WTC11 (cell line): ENCODE results near the gene KANSL3. TPM values are rescaled to one million over a fixed set of nuclear protein-coding genes. Genes with fewer than 3 reads are reported as not detected.
A peak's percentile ranks its signal among the peaks of the same experiment; 100 is the strongest.
"Not testable (repeated sequence)": the region's sequence is repeated elsewhere in the genome, so short reads cannot be mapped to it uniquely, and the experiment has no call there.

Source experiments
- ATAC-seq: fragments of 200-7000 bp; cut with Tn5 transposase; 2 replicates; pipeline ENCODE4 v1.10.0; 2021; ENCODE audit warnings: mild to moderate bottlenecking, moderate library complexity
- CTCF ChIA-PET: fragments of 300-600 bp; sonication (Branson Sonifier 250); formaldehyde crosslinking; loops from one replicate; lab custom pipeline; 2021; ENCODE audit warnings: antibody characterized with exemption; lab: Charles Lee
- POLR2A ChIA-PET: fragments of 350-600 bp; sonication (Branson Sonifier 250); formaldehyde crosslinking; loops from one replicate; lab custom pipeline; 2021; ENCODE audit warnings: antibody characterized with exemption; lab: Charles Lee
- DNase-seq: peaks from one replicate; pipeline ENCODE4 v3.0.0; 2021; ENCODE audit warnings: low spot score
- H3K27ac Mint-ChIP-seq: 2 replicates; pipeline ENCODE4 v1.8.0; 2021; ENCODE audit warnings: mixed read lengths
- H3K27me3 Mint-ChIP-seq: 2 replicates; pipeline ENCODE4 v1.8.0; 2021; ENCODE audit warnings: low read depth, mild to moderate bottlenecking, moderate library complexity, mixed read lengths
- H3K36me3 Mint-ChIP-seq: 2 replicates; pipeline ENCODE4 v1.8.0; 2021; ENCODE audit warnings: mixed read lengths
- H3K4me1 Mint-ChIP-seq: 2 replicates; pipeline ENCODE4 v1.8.0; 2022; ENCODE audit warnings: mixed read lengths
- H3K4me3 Mint-ChIP-seq: 2 replicates; pipeline ENCODE4 v1.8.0; 2021; ENCODE audit warnings: mild to moderate bottlenecking, moderate library complexity, mixed read lengths
- H3K9me3 Mint-ChIP-seq: 2 replicates; pipeline ENCODE4 v1.8.0; 2021; ENCODE audit warnings: mixed read lengths
- CBFB ChIP-seq: sonication (generic); formaldehyde crosslinking; IDR thresholded peaks from 2 replicates; pipeline ENCODE4 v1.8.1; 2022; ENCODE audit warnings: mild to moderate bottlenecking, low read depth, missing genetic modification reagents
- CREB1 ChIP-seq: sonication (generic); formaldehyde crosslinking; IDR thresholded peaks from 2 replicates; pipeline ENCODE4 v1.8.0; 2023; ENCODE audit warnings: mild to moderate bottlenecking, missing genetic modification reagents
- GABPB1 ChIP-seq: sonication (generic); formaldehyde crosslinking; IDR thresholded peaks from 2 replicates; pipeline ENCODE4 v1.8.1; 2023; ENCODE audit warnings: mild to moderate bottlenecking, missing genetic modification reagents
- NFYB ChIP-seq: sonication (generic); formaldehyde crosslinking; conservative IDR thresholded peaks from 2 replicates; pipeline ENCODE4 v1.8.0; 2022; ENCODE audit warnings: low read depth, missing genetic modification reagents
- RORB ChIP-seq: fragments of 250-450 bp; sonication (Bioruptor Pico); IDR thresholded peaks from 2 replicates; pipeline ENCODE4 v1.9.0; 2021; ENCODE audit warnings: mild to moderate bottlenecking
- SMAD3 ChIP-seq: sonication (generic); formaldehyde crosslinking; IDR thresholded peaks from 2 replicates; pipeline ENCODE4 v1.8.0; 2022; ENCODE audit warnings: missing genetic modification reagents, mild to moderate bottlenecking, borderline replicate concordance
- ZBTB21 ChIP-seq: sonication (generic); formaldehyde crosslinking; IDR thresholded peaks from 2 replicates; pipeline ENCODE4 v1.8.1; 2023; ENCODE audit warnings: mild to moderate bottlenecking, missing genetic modification reagents, borderline replicate concordance
- ZNF219 ChIP-seq: sonication (generic); formaldehyde crosslinking; IDR thresholded peaks from 2 replicates; pipeline ENCODE4 v1.8.0; 2023; ENCODE audit warnings: missing genetic modification reagents, mild to moderate bottlenecking, borderline replicate concordance
- ZNF671 ChIP-seq: fragments of 250-450 bp; sonication (Bioruptor Pico); IDR thresholded peaks from 2 replicates; pipeline ENCODE4 v1.8.0; 2021; ENCODE audit warnings: mild to moderate bottlenecking
- total RNA-seq: library from RNA; stranded (reverse); gene quantifications from 3 replicates; pipeline ENCODE4 v1.2.3, GENCODE V29; 2021
- TF ChIP-seq, protein P1 (sequence below): fragments of 250-450 bp; sonication (Bioruptor Pico); conservative IDR thresholded peaks from 2 replicates; pipeline ENCODE4 v1.9.0; 2021; ENCODE audit warnings: mild to moderate bottlenecking
- TF ChIP-seq, protein P2 (sequence below): fragments of 200-600 bp; IDR thresholded peaks from 2 replicates; pipeline ENCODE4 v1.8.0; 2022; ENCODE audit warnings: antibody characterized with exemption
- TF ChIP-seq, protein P3 (sequence below): fragments of 250-450 bp; sonication (Bioruptor Pico); IDR thresholded peaks from 2 replicates; pipeline ENCODE4 v1.9.0; 2021; ENCODE audit warnings: mild to moderate bottlenecking
- TF ChIP-seq, protein P4 (sequence below): fragments of 250-450 bp; sonication (Bioruptor Pico); IDR thresholded peaks from 2 replicates; pipeline ENCODE4 v1.9.0; 2021; ENCODE audit warnings: moderate library complexity, mild to moderate bottlenecking, inconsistent platforms, borderline replicate concordance

Gene KANSL3
- total RNA-seq, 1 experiment from 2014 or later = 32.5 TPM

DNA sequence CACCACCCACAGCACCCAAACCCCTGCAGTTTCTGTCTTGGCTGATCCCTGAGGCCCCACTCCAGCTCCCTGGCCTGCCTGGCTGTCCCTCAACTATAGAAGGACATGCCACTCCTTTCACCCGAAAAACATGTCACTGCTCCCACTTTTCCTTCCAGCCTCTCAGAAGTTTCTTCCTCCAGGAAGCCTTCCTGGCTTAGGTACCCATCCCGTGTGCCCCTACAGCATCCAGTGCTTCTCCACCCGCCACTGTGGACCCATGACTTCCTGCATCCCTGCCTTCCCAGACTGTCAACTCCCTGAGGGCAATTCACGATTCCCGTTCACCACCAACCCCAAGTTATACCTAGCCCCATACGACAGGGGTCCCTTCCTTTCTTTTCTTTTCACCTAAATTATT is 80.1 kb downstream of the KANSL3 start:
- CTCF ChIA-PET = interaction anchor here (1.3 kb wide), 1 partner anchor 8 kb away, joined by 7 read pairs; no protein-coding TSS in a partner anchor
- ATAC-seq (no peak), DNase-seq (no peak)
- peaks cover 16% of the 10 kb centered on the region for H3K4me1 Mint-ChIP-seq
- no peaks in the 10 kb centered on the region for H3K36me3 Mint-ChIP-seq
- peaks cover 3% of the 10 kb centered on the region; the same call in 1 of the 2 replicates for H3K27me3 Mint-ChIP-seq
- TF ChIP-seq, protein P1, sequence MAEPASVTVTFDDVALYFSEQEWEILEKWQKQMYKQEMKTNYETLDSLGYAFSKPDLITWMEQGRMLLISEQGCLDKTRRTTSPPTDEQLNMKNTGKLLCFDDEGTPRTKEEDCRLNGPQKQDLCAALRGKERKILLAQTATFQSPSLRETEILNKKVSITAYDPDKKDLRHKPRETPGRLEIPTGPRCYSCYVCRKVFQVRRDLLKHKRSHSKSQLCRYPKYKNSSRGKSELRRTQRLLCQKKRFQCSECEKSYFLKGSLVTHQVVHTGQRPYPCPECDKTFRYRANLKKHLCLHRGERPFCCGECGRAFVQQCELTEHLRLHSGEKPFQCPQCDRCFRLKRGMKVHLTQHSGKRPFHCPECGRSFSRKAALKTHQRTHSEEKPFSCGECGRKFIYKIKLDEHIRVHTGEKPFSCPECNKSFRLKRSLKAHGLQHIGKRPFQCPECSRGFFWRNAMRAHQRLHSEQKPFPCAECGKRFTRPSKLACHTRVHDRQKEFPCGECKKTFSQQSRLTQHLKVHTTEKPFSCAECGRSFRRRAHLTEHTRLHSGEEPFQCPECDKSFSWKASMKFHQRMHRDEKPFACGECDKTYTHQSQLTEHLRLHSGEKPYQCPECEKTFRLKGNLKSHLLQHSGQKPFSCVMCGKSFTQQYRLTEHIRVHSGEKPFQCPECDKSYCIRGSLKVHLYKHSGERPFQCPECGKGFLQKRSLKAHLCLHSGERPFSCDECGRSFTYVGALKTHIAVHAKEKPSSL (CRISPR knock-in tag) = no peak
- no peak overlapping the region for H3K27ac Mint-ChIP-seq
- peaks cover 8% of the 10 kb centered on the region for H3K9me3 Mint-ChIP-seq
- POLR2A ChIA-PET = no interaction called here
- no peak overlapping the region for H3K4me3 Mint-ChIP-seq

DNA sequence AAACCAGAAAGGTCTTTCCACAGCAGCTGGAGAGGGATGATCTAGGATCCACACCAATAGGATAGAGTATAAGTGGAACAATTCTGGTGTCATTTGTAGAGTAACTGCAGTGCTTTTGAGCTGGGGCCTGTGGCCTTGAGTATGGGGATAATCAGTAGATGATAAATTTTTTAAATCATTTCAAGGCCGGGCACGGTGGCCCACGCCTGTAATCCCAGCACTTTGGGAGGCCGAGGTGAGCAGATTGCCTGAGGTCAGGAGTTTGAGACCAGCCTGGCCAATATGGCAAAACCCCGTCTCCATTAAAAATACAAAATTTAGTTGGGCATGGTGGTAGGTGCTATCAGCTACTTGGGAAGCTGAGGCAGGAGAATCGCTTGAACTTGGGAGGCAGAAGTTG is 80.7 kb downstream of the KANSL3 start:
- POLR2A ChIA-PET, H3K4me3 Mint-ChIP-seq, ATAC-seq, DNase-seq, H3K36me3 Mint-ChIP-seq, H3K27ac Mint-ChIP-seq, H3K27me3 Mint-ChIP-seq, H3K9me3 Mint-ChIP-seq: not testable (repeated sequence)
- peaks cover 16% of the 10 kb centered on the region for H3K4me1 Mint-ChIP-seq
- CTCF ChIA-PET = interaction anchor here (1.4 to 4.9 kb wide), 2 partner anchors 9 to 27 kb away, joined by 7 to 84 read pairs; no protein-coding TSS in a partner anchor

DNA sequence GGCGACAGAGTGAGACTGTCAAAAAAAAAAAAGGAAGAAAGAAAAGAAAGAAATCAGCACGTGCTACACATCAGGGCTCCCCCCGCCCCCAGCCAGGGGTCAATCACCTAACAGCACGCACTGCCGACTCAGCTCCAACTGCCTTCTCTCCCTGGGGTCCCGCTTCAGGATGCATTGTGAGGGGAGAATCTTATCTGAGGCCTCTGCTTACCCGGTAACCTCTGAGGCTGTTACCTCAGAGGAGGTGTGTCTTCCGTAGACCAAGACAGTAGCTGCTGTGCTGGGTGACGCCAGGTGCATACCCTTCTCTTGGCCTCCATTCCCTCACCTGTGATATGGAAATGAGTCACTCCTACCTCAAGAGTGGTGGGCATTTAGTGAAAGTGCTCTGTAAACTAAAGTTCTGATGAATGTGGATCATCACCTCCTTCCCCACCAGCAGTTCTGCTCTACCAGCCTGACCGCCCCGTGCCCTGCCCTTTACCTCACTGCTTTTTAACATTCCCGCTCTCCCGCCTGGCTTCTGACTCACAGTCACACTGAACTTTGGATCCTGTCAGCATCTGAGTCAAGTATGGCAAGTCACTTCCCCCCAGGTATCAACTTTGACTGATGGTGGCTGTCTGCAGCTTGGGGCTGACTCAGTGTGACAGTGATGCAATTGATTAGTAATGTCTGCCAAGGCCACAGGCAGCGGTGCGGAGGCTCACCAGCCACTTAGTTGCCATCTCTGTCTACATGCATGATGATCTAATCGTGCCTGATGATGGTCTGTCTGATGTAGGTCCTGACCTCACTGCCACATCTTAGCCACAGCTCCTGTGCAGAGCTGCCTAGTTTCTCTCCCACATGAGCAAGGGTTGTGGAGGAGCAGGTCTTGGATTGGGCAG is 81.4 kb downstream of the KANSL3 start:
- ChIA-PET POLR2A (interaction anchor here (0.7 kb wide), 1 partner anchor 82 kb away, joined by 4 read pairs; no protein-coding TSS in a partner anchor), CTCF (interaction anchor here (0.6 to 4.9 kb wide), 4 partner anchors 8 to 111 kb away, joined by 3 to 84 read pairs (median 16); no protein-coding TSS in a partner anchor)
- H3K4me1 Mint-ChIP-seq = peaks cover 16% of the 10 kb centered on the region
- H3K36me3 Mint-ChIP-seq = no peaks in the 10 kb centered on the region
- DNase-seq (no peak), ATAC-seq (no peak; the same call in 1 of the 2 replicates)
- H3K27ac Mint-ChIP-seq = 0 out of 2 replicates have a peak overlapping the region, but pooled peaks have one; percentile 26
- TF ChIP-seq GABPB1 (CRISPR knock-in tag) (peak; percentile 98), NFYB (CRISPR knock-in tag) (no peak)
- TF ChIP-seq, protein P2, sequence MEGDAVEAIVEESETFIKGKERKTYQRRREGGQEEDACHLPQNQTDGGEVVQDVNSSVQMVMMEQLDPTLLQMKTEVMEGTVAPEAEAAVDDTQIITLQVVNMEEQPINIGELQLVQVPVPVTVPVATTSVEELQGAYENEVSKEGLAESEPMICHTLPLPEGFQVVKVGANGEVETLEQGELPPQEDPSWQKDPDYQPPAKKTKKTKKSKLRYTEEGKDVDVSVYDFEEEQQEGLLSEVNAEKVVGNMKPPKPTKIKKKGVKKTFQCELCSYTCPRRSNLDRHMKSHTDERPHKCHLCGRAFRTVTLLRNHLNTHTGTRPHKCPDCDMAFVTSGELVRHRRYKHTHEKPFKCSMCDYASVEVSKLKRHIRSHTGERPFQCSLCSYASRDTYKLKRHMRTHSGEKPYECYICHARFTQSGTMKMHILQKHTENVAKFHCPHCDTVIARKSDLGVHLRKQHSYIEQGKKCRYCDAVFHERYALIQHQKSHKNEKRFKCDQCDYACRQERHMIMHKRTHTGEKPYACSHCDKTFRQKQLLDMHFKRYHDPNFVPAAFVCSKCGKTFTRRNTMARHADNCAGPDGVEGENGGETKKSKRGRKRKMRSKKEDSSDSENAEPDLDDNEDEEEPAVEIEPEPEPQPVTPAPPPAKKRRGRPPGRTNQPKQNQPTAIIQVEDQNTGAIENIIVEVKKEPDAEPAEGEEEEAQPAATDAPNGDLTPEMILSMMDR = no peak
- no peak overlapping the region for H3K4me3 Mint-ChIP-seq
- H3K27me3 Mint-ChIP-seq = peaks cover 3% of the 10 kb centered on the region; the same call in 1 of the 2 replicates
- H3K9me3 Mint-ChIP-seq = peaks cover 4% of the 10 kb centered on the region; the same call in 1 of the 2 replicates

DNA sequence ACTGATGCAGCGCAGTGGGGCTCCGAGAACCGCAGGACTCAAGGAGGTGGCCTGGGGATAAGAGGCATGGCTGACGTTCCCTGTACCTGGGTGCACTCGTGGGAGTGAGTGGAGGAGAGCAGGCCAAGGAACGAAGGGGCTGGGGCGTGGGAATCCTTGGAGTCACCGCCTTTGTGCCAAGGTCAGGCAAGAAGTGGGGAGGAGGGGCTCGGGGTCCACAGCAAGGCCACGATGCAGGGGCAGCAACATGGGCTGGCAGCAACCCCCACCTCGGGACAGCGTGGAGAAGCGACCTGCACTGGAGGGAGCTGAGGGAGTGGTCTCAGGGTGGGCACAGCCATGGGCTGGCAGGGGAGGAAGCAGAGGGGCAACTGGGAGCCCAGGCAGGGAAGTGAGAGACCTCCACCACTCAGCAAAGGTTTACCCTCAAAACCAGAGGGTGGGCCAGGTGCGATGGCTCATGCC is 82.9 kb downstream of the KANSL3 start:
- ATAC-seq (no peak), DNase-seq (no peak)
- Mint-ChIP-seq H3K4me1 (peaks cover 16% of the 10 kb centered on the region), H3K27ac (no peak overlapping the region), H3K36me3 (no peaks in the 10 kb centered on the region), H3K9me3 (peaks cover 4% of the 10 kb centered on the region; the same call in 1 of the 2 replicates), H3K27me3 (peaks cover 3% of the 10 kb centered on the region; the same call in 1 of the 2 replicates), H3K4me3 (no peak overlapping the region)
- POLR2A ChIA-PET = no interaction called here
- CTCF ChIA-PET = interaction anchor here (1.2 to 4.9 kb wide), 17 partner anchors 9 to 303 kb away, joined by 3 to 84 read pairs (median 10); partner anchors contain the start of genes ANKRD39, ARID5A and CNNM4
- TF ChIP-seq, protein P1 (CRISPR knock-in tag) = no peak
- TF ChIP-seq SMAD3 (CRISPR knock-in tag) (no peak), CBFB (no peak), ZBTB21 (CRISPR knock-in tag) (no peak), ZNF671 (CRISPR knock-in tag) (no peak), CREB1 (CRISPR knock-in tag) (no peak), RORB (CRISPR knock-in tag) (no peak), ZNF219 (CRISPR knock-in tag) (no peak)
- TF ChIP-seq, protein P3, sequence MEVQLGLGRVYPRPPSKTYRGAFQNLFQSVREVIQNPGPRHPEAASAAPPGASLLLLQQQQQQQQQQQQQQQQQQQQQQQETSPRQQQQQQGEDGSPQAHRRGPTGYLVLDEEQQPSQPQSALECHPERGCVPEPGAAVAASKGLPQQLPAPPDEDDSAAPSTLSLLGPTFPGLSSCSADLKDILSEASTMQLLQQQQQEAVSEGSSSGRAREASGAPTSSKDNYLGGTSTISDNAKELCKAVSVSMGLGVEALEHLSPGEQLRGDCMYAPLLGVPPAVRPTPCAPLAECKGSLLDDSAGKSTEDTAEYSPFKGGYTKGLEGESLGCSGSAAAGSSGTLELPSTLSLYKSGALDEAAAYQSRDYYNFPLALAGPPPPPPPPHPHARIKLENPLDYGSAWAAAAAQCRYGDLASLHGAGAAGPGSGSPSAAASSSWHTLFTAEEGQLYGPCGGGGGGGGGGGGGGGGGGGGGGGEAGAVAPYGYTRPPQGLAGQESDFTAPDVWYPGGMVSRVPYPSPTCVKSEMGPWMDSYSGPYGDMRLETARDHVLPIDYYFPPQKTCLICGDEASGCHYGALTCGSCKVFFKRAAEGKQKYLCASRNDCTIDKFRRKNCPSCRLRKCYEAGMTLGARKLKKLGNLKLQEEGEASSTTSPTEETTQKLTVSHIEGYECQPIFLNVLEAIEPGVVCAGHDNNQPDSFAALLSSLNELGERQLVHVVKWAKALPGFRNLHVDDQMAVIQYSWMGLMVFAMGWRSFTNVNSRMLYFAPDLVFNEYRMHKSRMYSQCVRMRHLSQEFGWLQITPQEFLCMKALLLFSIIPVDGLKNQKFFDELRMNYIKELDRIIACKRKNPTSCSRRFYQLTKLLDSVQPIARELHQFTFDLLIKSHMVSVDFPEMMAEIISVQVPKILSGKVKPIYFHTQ (CRISPR knock-in tag) = no peak
- TF ChIP-seq, protein P4, sequence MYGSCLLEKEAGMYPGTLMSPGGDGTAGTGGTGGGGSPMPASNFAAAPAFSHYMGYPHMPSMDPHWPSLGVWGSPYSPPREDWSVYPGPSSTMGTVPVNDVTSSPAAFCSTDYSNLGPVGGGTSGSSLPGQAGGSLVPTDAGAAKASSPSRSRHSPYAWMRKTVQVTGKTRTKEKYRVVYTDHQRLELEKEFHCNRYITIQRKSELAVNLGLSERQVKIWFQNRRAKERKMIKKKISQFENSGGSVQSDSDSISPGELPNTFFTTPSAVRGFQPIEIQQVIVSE (CRISPR knock-in tag) = no peak
